SH-SY5Y (cell line): ENCODE data around the gene KIF3B.

Experiments used
- GATA2 ChIP-seq: IDR thresholded peaks from 2 replicates; pipeline ENCODE4 v1.6.1; 2011; ENCODE audit warnings: mild to moderate bottlenecking, low read depth, low read length
- GATA3 ChIP-seq: IDR thresholded peaks from 2 replicates; pipeline ENCODE4 v1.6.1; 2011; ENCODE audit warnings: low read depth, mild to moderate bottlenecking, low read length, moderate library complexity

GRCh38 chr20:32278199-32278643, 770 bp downstream of the KIF3B start:
- TF ChIP-seq GATA2 (no peak), GATA3 (no peak)
